Loucy (cell line): ENCODE data around the gene CD151.

ENCODE experiments used
- H2AFZ ChIP-seq: fragments of 200-600 bp; sonication (generic); 2 replicates; pipeline ENCODE4 v1.6.0; 2016; ENCODE audit warnings: antibody characterized with exemption, mild to moderate bottlenecking, low read length, moderate library complexity
- H3F3A ChIP-seq: fragments of 200-600 bp; 2 replicates; pipeline ENCODE4 v1.6.0; 2016; ENCODE audit warnings: antibody characterized with exemption, low read depth, mild to moderate bottlenecking
- H3K27me3 ChIP-seq: fragments of 200-600 bp; sonication (generic); 2 replicates; pipeline ENCODE4 v1.6.1; 2014; ENCODE audit warnings: low read length, mild to moderate bottlenecking; ENCODE audit not compliant: insufficient read depth, poor library complexity, severe bottlenecking
- H3K36me3 ChIP-seq: fragments of 200-600 bp; sonication (generic); 2 replicates; pipeline ENCODE4 v1.6.1; 2016; ENCODE audit warnings: low read length; ENCODE audit not compliant: insufficient read depth
- H3K4me1 ChIP-seq: fragments of 200-600 bp; sonication (generic); 2 replicates; pipeline ENCODE4 v1.5.1; 2014; ENCODE audit warnings: low read length, mild to moderate bottlenecking; ENCODE audit not compliant: insufficient read depth, poor library complexity, severe bottlenecking
- H3K4me2 ChIP-seq: fragments of 200-600 bp; sonication (generic); 2 replicates; pipeline ENCODE4 v1.6.0; 2014; ENCODE audit warnings: antibody characterized with exemption, low read length, low read depth, mild to moderate bottlenecking; ENCODE audit not compliant: poor library complexity, severe bottlenecking
- H3K4me3 ChIP-seq: fragments of 200-600 bp; sonication (generic); 2 replicates; pipeline ENCODE4 v1.5.1; 2014; ENCODE audit warnings: low read length, mild to moderate bottlenecking, mixed read lengths; ENCODE audit not compliant: poor library complexity, severe bottlenecking
- H3K79me2 ChIP-seq: fragments of 200-600 bp; sonication (generic); 2 replicates; pipeline ENCODE4 v1.6.1; 2014; ENCODE audit warnings: low read length; ENCODE audit not compliant: insufficient read depth
- H3K9ac ChIP-seq: fragments of 200-600 bp; sonication (generic); 2 replicates; pipeline ENCODE4 v1.6.0; 2014; ENCODE audit warnings: mild to moderate bottlenecking, low read depth, low read length, moderate library complexity; ENCODE audit not compliant: poor library complexity, severe bottlenecking
- H3K9me2 ChIP-seq: fragments of 200-600 bp; sonication (generic); replicated peaks from 2 replicates; pipeline ENCODE4 v1.6.1; 2016; ENCODE audit warnings: low read depth, low read length, mixed read lengths
- H3K9me3 ChIP-seq: fragments of 200-600 bp; sonication (generic); 2 replicates; pipeline ENCODE4 v1.6.1; 2014; ENCODE audit warnings: mild to moderate bottlenecking, antibody characterized with exemption, low read length, low read depth; ENCODE audit not compliant: insufficient read depth
- H4K20me1 ChIP-seq: fragments of 200-600 bp; sonication (generic); 2 replicates; pipeline ENCODE4 v1.6.0; 2014; ENCODE audit warnings: antibody characterized with exemption, low read length, mild to moderate bottlenecking; ENCODE audit not compliant: insufficient read depth, poor library complexity, severe bottlenecking
- CTCF ChIP-seq: fragments of 200-600 bp; sonication (generic); conservative IDR thresholded peaks from 2 replicates; pipeline ENCODE4 v1.5.1; 2014; ENCODE audit warnings: mild to moderate bottlenecking, antibody characterized with exemption, low read length
- EZH2phosphoT487 ChIP-seq: fragments of 200-600 bp; IDR thresholded peaks from 2 replicates; pipeline ENCODE4 v1.6.1; 2018; ENCODE audit warnings: antibody characterized with exemption, mild to moderate bottlenecking, moderate library complexity, borderline replicate concordance

CD151 gene

GRCh38 chr11:856397-856796 is 23.6 kb downstream of the CD151 start:
- TF ChIP-seq CTCF (no peak), EZH2phosphoT487 (no peak)
- Histone ChIP-seq H3K79me2 (no peaks in the 10 kb centered on the region), H3K9ac (no peak overlapping the region), H3K9me3 (no peaks in the 10 kb centered on the region), H3K27me3 (no peaks in the 10 kb centered on the region), H3K4me3 (no peak overlapping the region), H3K36me3 (no peaks in the 10 kb centered on the region), H3K4me2 (no peak overlapping the region), H3K4me1 (peaks cover 3% of the 10 kb centered on the region), H4K20me1 (no peaks in the 10 kb centered on the region), H3F3A (no peaks in the 10 kb centered on the region), H2AFZ (no peak overlapping the region), H3K9me2 (no peaks in the 10 kb centered on the region)

- Histone ChIP-seq H3K79me2 (no peaks in the 10 kb centered on the region), H2AFZ (no peak overlapping the region), H3K4me2 (no peak overlapping the region), H3K36me3 (no peaks in the 10 kb centered on the region), H4K20me1 (no peaks in the 10 kb centered on the region), H3K27me3 (no peaks in the 10 kb centered on the region), H3K9ac (no peak overlapping the region), H3K9me3 (no peaks in the 10 kb centered on the region), H3F3A (no peaks in the 10 kb centered on the region), H3K4me1 (peaks cover 3% of the 10 kb centered on the region), H3K4me3 (no peak overlapping the region), H3K9me2 (no peaks in the 10 kb centered on the region)
- TF ChIP-seq EZH2phosphoT487 (no peak), CTCF (no peak)
Observed at GRCh38 chr11:858053-858761, 25.5 kb downstream of the CD151 start.

GRCh38 chr11:858762-859339 is 26.1 kb downstream of the CD151 start:
- H3K36me3 ChIP-seq, result no peaks in the 10 kb centered on the region
- no peaks in the 10 kb centered on the region for H4K20me1 ChIP-seq
- no peak overlapping the region for H3K9ac ChIP-seq
- no peaks in the 10 kb centered on the region for H3F3A ChIP-seq
- no peaks in the 10 kb centered on the region for H3K9me3 ChIP-seq
- no peak overlapping the region for H3K4me2 ChIP-seq
- H2AFZ ChIP-seq, result no peak overlapping the region
- no peak overlapping the region for H3K4me3 ChIP-seq
- no peaks in the 10 kb centered on the region for H3K79me2 ChIP-seq
- H3K9me2 ChIP-seq, result no peaks in the 10 kb centered on the region
- TF ChIP-seq CTCF, result no peak
- no peak for TF ChIP-seq EZH2phosphoT487
- H3K4me1 ChIP-seq, result peaks cover 3% of the 10 kb centered on the region
- no peaks in the 10 kb centered on the region for H3K27me3 ChIP-seq
